GM18907 (cell line): ENCODE measurements around the gene PDGFRB.
A peak's percentile ranks its signal among the peaks of the same experiment; 100 is the strongest.

ENCODE experiments used
- ATAC-seq: cut with Tn5 transposase; IDR thresholded peaks from one replicate; pipeline ENCODE4 v1.9.1; 2021; ENCODE audit warnings: mild to moderate bottlenecking, moderate library complexity; ENCODE audit not compliant: unreplicated experiment

Gene PDGFRB

DNA sequence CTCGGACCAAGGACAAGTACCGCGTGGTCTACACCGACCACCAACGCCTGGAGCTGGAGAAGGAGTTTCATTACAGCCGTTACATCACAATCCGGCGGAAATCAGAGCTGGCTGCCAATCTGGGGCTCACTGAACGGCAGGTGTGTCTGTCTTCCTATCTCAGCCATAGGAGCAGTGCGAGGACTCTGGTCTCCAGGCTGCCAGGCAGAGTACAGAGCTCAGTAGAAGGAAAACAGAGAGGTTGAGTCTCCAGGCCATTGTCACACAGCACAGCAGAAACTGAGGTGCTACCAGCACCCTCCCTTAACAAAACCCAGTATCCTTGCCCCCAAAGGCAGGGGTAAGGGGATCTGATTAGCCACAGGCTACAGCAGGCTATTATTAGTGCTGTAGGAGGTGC, 27.1 kb upstream of the PDGFRB start:
- ATAC-seq, result no peak

GRCh38 chr5:150181766-150182545, 26.3 kb upstream of the PDGFRB start:
- no peak for ATAC-seq

- no peak for ATAC-seq
Observed at GRCh38 chr5:150181027-150181426, 25.4 kb upstream of the PDGFRB start.

GRCh38 chr5:150180241-150181026, 24.8 kb upstream of the PDGFRB start:
- no peak for ATAC-seq

DNA sequence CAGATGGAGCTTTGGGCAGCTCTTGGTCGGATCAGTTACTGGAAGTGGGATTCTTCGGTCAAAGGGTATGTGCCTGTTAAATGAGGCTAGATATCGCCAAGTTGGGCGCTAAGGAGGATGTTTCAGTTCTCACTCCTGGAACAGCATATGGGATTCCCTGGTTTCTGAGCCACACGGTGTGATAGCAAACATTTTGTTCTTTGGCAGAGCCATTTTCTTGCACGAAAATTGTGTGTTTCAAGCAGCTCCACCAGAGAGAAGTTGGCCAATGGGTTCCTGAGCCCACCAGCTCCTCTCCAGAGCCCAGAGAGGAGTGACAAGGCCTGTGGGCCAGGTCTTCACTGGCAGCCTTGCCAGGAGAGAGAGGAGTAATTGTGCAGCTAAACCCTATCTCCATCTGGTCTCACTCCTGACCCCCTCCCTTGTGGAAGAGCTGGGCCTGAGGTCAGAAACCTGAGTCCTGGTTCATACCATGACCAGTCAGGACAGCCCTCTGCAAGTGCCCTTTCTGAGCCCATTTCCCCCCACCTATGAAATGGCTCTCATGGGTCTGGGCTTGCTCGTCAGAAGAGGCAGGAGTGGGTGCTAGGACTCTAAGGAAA, 23.5 kb upstream of the PDGFRB start:
- ATAC-seq, result no peak

GRCh38 chr5:150178262-150178661, 22.6 kb upstream of the PDGFRB start:
- peak; percentile 71 for ATAC-seq

GRCh38 chr5:150177721-150178120, 22.1 kb upstream of the PDGFRB start:
- ATAC-seq, result no peak

DNA sequence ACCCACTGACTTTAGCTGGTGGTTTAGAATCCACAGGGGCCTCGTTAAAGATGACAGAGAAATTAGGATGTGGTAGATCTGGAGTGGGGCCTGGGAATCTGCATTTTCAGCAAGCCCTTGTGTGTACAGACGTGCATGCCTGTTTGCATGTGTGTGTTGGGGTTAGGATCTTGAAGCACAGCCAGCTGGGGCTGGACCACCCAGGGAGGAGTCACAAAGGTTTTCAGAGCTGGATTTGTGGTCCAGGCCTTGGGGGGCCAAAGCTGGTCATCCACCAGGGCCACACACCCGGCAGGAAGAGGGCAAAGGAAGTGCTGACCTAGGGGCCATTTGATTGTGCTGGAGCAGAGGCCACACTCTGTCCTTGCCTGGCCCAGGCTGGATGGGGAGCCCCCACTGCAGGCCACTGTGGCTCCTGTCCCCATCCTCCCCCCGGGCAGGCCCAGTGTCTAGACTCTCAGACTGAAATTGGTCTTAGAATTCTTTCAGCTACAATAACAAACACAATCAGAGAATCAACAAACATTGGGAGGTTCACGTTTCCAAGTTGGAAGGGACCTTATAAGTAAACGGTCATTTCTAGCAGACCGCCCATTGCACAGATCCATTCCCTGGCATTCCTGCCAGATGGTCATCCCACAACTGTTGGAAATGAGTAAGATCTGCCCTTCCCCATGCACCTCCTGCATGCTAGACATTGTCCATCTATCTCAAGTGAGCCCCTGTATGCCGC, 21.3 kb upstream of the PDGFRB start:
- no peak for ATAC-seq

DNA sequence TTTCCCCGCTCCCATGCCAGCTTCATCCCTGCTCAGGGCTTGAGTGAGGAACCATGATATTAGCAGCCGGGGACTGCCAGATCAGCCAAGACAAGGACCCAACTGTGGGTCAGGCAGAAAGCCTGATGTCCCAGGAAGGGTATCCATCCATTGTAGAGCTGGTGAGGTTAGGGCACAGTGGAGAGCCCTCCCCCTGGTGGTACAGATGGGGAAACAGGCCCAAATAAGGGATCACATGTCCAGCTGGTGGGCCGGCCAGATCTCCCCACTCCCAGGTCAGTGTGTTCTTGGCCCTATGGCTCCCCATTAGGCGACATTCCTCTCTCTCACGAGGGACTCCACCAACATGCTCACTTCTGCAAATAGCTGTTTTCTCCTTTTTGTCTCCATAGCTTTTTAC, 19.9 kb upstream of the PDGFRB start:
- no peak for ATAC-seq

DNA sequence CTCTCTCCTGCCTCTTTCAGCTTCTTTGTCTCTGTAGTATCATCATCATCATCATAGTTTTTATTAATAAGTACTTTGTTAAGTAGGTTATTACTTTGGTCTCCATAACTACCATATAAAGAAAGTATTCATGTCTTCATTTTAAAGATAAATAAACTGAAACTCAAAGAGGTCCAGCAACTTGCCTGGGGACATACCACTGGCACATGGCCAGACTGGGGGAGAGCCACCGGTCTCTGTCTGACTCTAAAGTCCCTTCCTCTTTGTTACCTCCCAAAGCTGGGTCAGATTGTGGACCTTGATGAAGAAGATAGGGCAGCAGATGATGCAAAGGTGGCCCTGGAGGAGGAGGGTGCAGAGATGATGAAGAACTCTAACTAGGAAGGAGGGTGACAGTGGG, 19.4 kb upstream of the PDGFRB start:
- ATAC-seq, result no peak

- no peak for ATAC-seq
Observed at GRCh38 chr5:150174285-150174684, 18.6 kb upstream of the PDGFRB start.

GRCh38 chr5:150173161-150173560, 17.5 kb upstream of the PDGFRB start:
- ATAC-seq, result no peak

- no peak for ATAC-seq
Observed at GRCh38 chr5:150172556-150172955, 16.9 kb upstream of the PDGFRB start.

GRCh38 chr5:150172145-150172544, 16.5 kb upstream of the PDGFRB start:
- no peak for ATAC-seq

- ATAC-seq, result no peak
Observed at GRCh38 chr5:150168864-150169263, 13.2 kb upstream of the PDGFRB start.

DNA sequence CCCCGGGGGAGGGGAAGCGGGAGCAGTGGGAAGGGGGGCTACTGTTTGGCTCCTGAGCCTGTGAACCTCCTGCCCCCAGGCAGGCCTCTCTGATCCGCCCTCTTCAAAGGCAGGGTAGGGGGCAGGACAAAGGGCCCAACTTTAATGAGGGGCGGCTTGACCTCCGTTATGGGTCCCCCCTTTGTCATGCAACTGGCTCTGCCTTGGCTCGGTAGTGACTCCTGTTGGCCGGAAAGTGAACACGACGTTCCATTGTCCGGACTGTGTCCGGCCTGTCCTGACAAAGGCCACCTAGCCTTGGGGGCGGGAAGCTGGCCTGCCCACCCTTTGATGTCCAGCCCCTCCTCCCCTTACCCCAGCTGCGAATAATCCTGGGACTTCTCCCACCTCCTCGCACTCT, 12.3 kb upstream of the PDGFRB start:
- ATAC-seq, result no peak

DNA sequence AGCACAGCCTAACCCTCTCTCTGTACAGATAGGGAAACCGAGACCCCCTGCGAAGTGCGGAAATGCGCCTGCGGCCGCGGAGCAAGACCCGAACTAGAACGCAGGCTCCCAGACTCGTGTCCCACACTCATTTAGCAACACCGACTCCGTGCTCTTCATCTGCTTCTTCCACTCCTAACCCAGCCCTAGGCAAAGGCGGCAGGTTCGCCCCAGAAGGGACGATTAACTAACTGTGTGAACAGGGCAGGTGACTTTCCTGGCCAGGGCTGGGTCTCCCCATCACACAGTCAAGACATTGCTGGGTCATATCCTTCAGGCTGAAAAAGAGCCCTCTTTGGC, 11.8 kb upstream of the PDGFRB start:
- no peak for ATAC-seq

- ATAC-seq, result no peak
Observed at GRCh38 chr5:150166650-150167511, 11.2 kb upstream of the PDGFRB start, which contains the start of gene CDX1. CDX1 (plus strand) TSS chr5:150166778; CDS start chr5:150166877, 99 bp downstream.

- no peak for ATAC-seq
Observed at GRCh38 chr5:150166037-150166649, 10.5 kb upstream of the PDGFRB start.
